HCT116 (cell line): Measurements from ENCODE around the gene ARL5C. TPM values are rescaled to one million over a fixed set of nuclear protein-coding genes. Genes with fewer than 3 reads are reported as not detected.

Source experiments
- ATAC-seq: fragments of 200-7000 bp; cut with Tn5 transposase; 2 replicates; pipeline ENCODE4 v1.9.1; 2020; ENCODE audit warnings: mild to moderate bottlenecking, moderate library complexity
- BruUV-seq: library from RNA; stranded (reverse); fragments of 400-500 nt; replicated peaks from 2 replicates; lab custom pipeline; 2021; lab: Mats Ljungman, UMichigan
- CTCF ChIA-PET: fragments of 300-600 bp; sonication (Branson Sonifier 250); formaldehyde crosslinking; loops from one replicate; lab custom pipeline; 2021; ENCODE audit warnings: antibody characterized with exemption; lab: Charles Lee
- POLR2A ChIA-PET: fragments of 300-600, 350-600 bp; sonication (Branson Sonifier 250); formaldehyde crosslinking; loops from one replicate; lab custom pipeline; 2021; ENCODE audit warnings: antibody characterized with exemption; lab: Charles Lee
- RAD21 ChIA-PET, 2 experiments: fragments of 300-600 bp; sonication (Branson Sonifier 250); formaldehyde crosslinking; loops; one replicate each; lab custom pipeline; 2023; ENCODE audit warnings: low total read pairs in 2 of 2; ENCODE audit not compliant: uncharacterized antibody in 2 of 2, unreplicated experiment in 2 of 2, low non-redundant PET in 1 of 2; lab: Charles Lee
- DNase-seq: peaks from one replicate; pipeline ENCODE4 v3.0.0-alpha.2; 2010; ENCODE audit warnings: low read depth, low spot score
- H2AFZ ChIP-seq: fragments of 200-600 bp; shearing (Covaris generic), sonication (generic); 2 replicates; pipeline ENCODE4 v1.6.1; 2017; ENCODE audit warnings: low read depth, mixed run types, mixed read lengths, antibody characterized with exemption, low read length; ENCODE audit not compliant: poor library complexity, severe bottlenecking
- H3K27ac ChIP-seq: 2 replicates; pipeline ENCODE4 v1.5.1; 2012; ENCODE audit warnings: low read depth, low read length
- H3K27me3 ChIP-seq: fragments of 200-600 bp; sonication (generic); 2 replicates; pipeline ENCODE4 v1.6.1; 2016; ENCODE audit warnings: mixed run types, low read length, mixed read lengths; ENCODE audit not compliant: insufficient read depth
- H3K36me3 ChIP-seq, 2 experiments: fragments of 200-500 bp in 1 of 2; fragments of 200-600 bp in 1 of 2; sonication (Bioruptor generic) in 1 of 2; sonication (generic) in 1 of 2; 2 replicates each; pipeline versions ENCODE4 v1.5.1 to v1.6.1; 2014 to 2016; ENCODE audit warnings: low read length in 2 of 2, inconsistent platforms in 1 of 2, mixed read lengths in 1 of 2, mixed run types in 1 of 2; ENCODE audit not compliant: insufficient read depth in 2 of 2, control insufficient read depth in 1 of 2
- H3K4me1 ChIP-seq, 2 experiments: fragments of 200-600 bp in 1 of 2; sonication (generic) in 1 of 2; 2 replicates each; pipeline versions ENCODE4 v1.5.1 to v1.6.1; 2012 to 2017; ENCODE audit warnings: low read length in 2 of 2, inconsistent platforms in 1 of 2, mild to moderate bottlenecking in 1 of 2, mixed read lengths in 1 of 2, mixed run types in 1 of 2, moderate library complexity in 1 of 2; ENCODE audit not compliant: insufficient read depth in 2 of 2, control insufficient read depth in 1 of 2
- H3K4me2 ChIP-seq: fragments of 200-600 bp; sonication (generic); 2 replicates; pipeline ENCODE4 v1.6.1; 2017; ENCODE audit warnings: mixed run types, low read length, mixed read lengths
- H3K4me3 ChIP-seq, 2 experiments: fragments of 200-600 bp in 1 of 2; sonication (generic) in 1 of 2; replicated peaks in 1 of 2; 2 replicates each; pipeline ENCODE4 v1.5.1; 2011 to 2016; ENCODE audit warnings: low read length in 2 of 2, control low read depth in 1 of 2, low read depth in 1 of 2, mild to moderate bottlenecking in 1 of 2, mixed read lengths in 1 of 2, mixed run types in 1 of 2
- H3K79me2 ChIP-seq: fragments of 200-600 bp; sonication (generic); 2 replicates; pipeline ENCODE4 v1.6.1; 2017; ENCODE audit warnings: mild to moderate bottlenecking, mixed run types, low read length, moderate library complexity, mixed read lengths; ENCODE audit not compliant: insufficient read depth
- H3K9ac ChIP-seq: fragments of 200-600 bp; sonication (generic); 2 replicates; pipeline ENCODE4 v1.6.1; 2016; ENCODE audit warnings: low read length, mixed read lengths
- H3K9me2 ChIP-seq: fragments of 200-600 bp; sonication (generic), shearing (Covaris generic); 2 replicates; pipeline ENCODE4 v1.6.1; 2017; ENCODE audit warnings: mixed run types, mild to moderate bottlenecking, moderate library complexity; ENCODE audit not compliant: insufficient read depth
- H3K9me3 ChIP-seq, 2 experiments: fragments of 200-500 bp in 1 of 2; fragments of 200-600 bp in 1 of 2; sonication (Bioruptor generic) in 1 of 2; sonication (generic) in 1 of 2; 2 replicates each; pipeline ENCODE4 v1.6.1; 2014 to 2017; ENCODE audit warnings: low read length in 2 of 2, mixed read lengths in 2 of 2, inconsistent platforms in 1 of 2, low read depth in 1 of 2, mild to moderate bottlenecking in 1 of 2, mixed run types in 1 of 2, moderate library complexity in 1 of 2; ENCODE audit not compliant: control insufficient read depth in 1 of 2, insufficient read depth in 1 of 2
- H4K20me1 ChIP-seq: fragments of 200-600 bp; sonication (generic), shearing (Covaris generic); 2 replicates; pipeline ENCODE4 v1.6.1; 2017; ENCODE audit warnings: mixed run types, mild to moderate bottlenecking, moderate library complexity; ENCODE audit not compliant: insufficient read depth
- CEBPB ChIP-seq: IDR thresholded peaks from 2 replicates; pipeline ENCODE4 v1.6.1; 2012; ENCODE audit warnings: low read depth
- FOSL1 ChIP-seq: IDR thresholded peaks from 2 replicates; pipeline ENCODE4 v1.6.1; 2012; ENCODE audit warnings: low read depth
- SIN3A ChIP-seq: IDR thresholded peaks from 2 replicates; pipeline ENCODE4 v1.6.1; 2012; ENCODE audit warnings: low read depth
- SRF ChIP-seq: IDR thresholded peaks from 2 replicates; pipeline ENCODE4 v1.6.1; 2012; ENCODE audit warnings: low read depth
- TCF7L2 ChIP-seq: IDR thresholded peaks from 2 replicates; pipeline ENCODE4 v1.7.0; 2011; ENCODE audit warnings: borderline replicate concordance, inconsistent platforms; ENCODE audit not compliant: insufficient read depth, insufficient read length; ENCODE audit errors: extremely low read depth
- ZFX ChIP-seq: fragments of 450-650 bp; IDR thresholded peaks from 2 replicates; pipeline ENCODE4 v1.6.1; 2017
- intact Hi-C: fragments of 100-400 bp; cut with micrococcal nuclease; formaldehyde crosslinking; loops from 2 replicates; pipeline ENCODE4 v1.10.0; 2022
- total RNA-seq: library from RNA; stranded (reverse); gene quantifications from one replicate; pipeline ENCODE4 v1.2.1, GENCODE V29; 2021; ENCODE audit not compliant: unreplicated experiment
- TF ChIP-seq, protein P1 (sequence below): IDR thresholded peaks from 2 replicates; pipeline ENCODE4 v1.6.1; 2012; ENCODE audit warnings: low read depth
- TF ChIP-seq, protein P2 (sequence below): IDR thresholded peaks from 2 replicates; pipeline ENCODE4 v1.6.1; 2011; ENCODE audit warnings: mild to moderate bottlenecking, low read length, moderate library complexity; ENCODE audit not compliant: insufficient replicate concordance; ENCODE audit errors: extremely low read depth

ARL5C gene
- total RNA-seq, 1 experiment from 2014 or later = not detected

DNA sequence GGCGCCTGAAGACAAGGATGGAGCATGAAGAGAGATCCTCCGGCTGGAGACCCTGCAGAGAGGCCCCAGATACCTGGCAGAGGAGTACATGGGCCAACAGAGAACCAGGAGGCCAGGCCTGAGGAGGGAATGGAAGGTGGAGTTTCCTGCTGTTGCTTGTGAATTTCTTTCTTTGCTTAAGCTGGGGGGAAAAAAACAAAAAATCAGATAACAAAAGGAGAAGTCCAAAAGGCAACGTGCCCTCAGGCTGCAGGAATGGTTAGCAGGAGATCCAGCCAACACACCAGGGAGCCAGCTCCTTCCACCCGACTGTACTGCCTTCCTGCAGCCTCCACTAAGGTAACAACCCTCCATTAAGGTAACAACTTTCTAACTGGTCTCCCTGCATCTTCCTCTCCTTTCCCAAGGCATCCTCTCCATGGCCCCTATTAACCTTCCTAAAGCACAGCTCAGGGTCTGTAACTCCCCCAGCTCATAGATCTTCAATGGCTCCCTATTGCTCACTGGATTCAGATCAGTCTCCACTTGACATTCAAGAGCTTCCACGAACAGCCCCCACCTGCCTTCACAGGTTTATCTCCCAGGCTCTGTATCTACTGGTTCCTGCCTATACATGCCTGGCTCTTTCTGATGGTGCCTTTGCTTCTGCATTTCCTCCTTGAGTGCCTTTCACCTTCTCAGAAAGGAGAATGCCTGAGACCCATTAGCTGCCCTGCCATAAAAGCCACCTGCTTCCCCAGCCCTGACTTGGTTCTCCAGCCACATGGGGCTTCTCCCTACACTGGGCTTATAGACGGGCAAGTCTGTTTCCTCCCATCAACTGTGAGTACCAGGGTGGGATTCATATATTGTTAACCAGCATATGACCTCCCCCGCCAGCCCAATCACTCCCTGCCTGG is 725 bp upstream of the ARL5C start:
- ChIA-PET POLR2A (no interaction called here), RAD21 (no interaction called here), CTCF (interaction anchor here (1.5 to 1.9 kb wide), 2 partner anchors 8 to 184 kb away, joined by 4 to 11 read pairs; no protein-coding TSS in a partner anchor)
- ATAC-seq (no peak), DNase-seq (no peak)
- no TSS peak for BruUV-seq
- intact Hi-C loops = no loop called here
- Histone ChIP-seq H2AFZ (no peak overlapping the region), H3K27ac (no peak overlapping the region), H3K4me2 (no peak overlapping the region), H3K9ac (no peak overlapping the region), H3K79me2 (no peaks in the 10 kb centered on the region), H4K20me1 (no peaks in the 10 kb centered on the region), H3K4me1 (peaks cover 6 to 10% of the 10 kb centered on the region in 2 experiments; a peak in 3 of 4 replicates), H3K36me3 (no peaks in the 10 kb centered on the region), H3K9me3 (no peaks in the 10 kb centered on the region), H3K27me3 (no peaks in the 10 kb centered on the region), H3K4me3 (no peak overlapping the region), H3K9me2 (no peaks in the 10 kb centered on the region)
- no peak for TF ChIP-seq SRF
- TF ChIP-seq CEBPB = no peak
- TF ChIP-seq FOSL1 = no peak
- TF ChIP-seq, protein P1, sequence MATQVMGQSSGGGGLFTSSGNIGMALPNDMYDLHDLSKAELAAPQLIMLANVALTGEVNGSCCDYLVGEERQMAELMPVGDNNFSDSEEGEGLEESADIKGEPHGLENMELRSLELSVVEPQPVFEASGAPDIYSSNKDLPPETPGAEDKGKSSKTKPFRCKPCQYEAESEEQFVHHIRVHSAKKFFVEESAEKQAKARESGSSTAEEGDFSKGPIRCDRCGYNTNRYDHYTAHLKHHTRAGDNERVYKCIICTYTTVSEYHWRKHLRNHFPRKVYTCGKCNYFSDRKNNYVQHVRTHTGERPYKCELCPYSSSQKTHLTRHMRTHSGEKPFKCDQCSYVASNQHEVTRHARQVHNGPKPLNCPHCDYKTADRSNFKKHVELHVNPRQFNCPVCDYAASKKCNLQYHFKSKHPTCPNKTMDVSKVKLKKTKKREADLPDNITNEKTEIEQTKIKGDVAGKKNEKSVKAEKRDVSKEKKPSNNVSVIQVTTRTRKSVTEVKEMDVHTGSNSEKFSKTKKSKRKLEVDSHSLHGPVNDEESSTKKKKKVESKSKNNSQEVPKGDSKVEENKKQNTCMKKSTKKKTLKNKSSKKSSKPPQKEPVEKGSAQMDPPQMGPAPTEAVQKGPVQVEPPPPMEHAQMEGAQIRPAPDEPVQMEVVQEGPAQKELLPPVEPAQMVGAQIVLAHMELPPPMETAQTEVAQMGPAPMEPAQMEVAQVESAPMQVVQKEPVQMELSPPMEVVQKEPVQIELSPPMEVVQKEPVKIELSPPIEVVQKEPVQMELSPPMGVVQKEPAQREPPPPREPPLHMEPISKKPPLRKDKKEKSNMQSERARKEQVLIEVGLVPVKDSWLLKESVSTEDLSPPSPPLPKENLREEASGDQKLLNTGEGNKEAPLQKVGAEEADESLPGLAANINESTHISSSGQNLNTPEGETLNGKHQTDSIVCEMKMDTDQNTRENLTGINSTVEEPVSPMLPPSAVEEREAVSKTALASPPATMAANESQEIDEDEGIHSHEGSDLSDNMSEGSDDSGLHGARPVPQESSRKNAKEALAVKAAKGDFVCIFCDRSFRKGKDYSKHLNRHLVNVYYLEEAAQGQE = no peak
- no peak for TF ChIP-seq TCF7L2
- TF ChIP-seq ZFX = no peak
- TF ChIP-seq, protein P2, sequence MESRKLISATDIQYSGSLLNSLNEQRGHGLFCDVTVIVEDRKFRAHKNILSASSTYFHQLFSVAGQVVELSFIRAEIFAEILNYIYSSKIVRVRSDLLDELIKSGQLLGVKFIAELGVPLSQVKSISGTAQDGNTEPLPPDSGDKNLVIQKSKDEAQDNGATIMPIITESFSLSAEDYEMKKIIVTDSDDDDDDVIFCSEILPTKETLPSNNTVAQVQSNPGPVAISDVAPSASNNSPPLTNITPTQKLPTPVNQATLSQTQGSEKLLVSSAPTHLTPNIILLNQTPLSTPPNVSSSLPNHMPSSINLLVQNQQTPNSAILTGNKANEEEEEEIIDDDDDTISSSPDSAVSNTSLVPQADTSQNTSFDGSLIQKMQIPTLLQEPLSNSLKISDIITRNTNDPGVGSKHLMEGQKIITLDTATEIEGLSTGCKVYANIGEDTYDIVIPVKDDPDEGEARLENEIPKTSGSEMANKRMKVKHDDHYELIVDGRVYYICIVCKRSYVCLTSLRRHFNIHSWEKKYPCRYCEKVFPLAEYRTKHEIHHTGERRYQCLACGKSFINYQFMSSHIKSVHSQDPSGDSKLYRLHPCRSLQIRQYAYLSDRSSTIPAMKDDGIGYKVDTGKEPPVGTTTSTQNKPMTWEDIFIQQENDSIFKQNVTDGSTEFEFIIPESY = no peak
- TF ChIP-seq SIN3A = no peak
